Measurements from ENCODE around the gene TMA7B.

GRCh38 chr22:39979458-39979857 is 19.3 kb downstream of the TMA7B start:
- TF ChIP-seq CTCF (IDR thresholded peaks at IDR 0.05; ENCODE audit: low read depth, low read length, poor library complexity, severe bottlenecking) (no peak), EZH2phosphoT487 (IDR thresholded peaks at IDR 0.05; ENCODE audit: borderline replicate concordance, low read length) (no peak)
